Activated CD8-positive, alpha-beta memory T cell treated with anti-CD3 and anti-CD28 coated beads, Interleukin-2, amount 50 U/mL, for 4 hours (primary cell): ENCODE results near the gene PLEKHB1.

Experiments
- DNase-seq: peaks from one replicate; pipeline ENCODE4 v3.0.0-alpha.2; 2020

PLEKHB1 gene, protein sequence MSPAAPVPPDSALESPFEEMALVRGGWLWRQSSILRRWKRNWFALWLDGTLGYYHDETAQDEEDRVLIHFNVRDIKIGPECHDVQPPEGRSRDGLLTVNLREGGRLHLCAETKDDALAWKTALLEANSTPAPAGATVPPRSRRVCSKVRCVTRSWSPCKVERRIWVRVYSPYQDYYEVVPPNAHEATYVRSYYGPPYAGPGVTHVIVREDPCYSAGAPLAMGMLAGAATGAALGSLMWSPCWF

DNA sequence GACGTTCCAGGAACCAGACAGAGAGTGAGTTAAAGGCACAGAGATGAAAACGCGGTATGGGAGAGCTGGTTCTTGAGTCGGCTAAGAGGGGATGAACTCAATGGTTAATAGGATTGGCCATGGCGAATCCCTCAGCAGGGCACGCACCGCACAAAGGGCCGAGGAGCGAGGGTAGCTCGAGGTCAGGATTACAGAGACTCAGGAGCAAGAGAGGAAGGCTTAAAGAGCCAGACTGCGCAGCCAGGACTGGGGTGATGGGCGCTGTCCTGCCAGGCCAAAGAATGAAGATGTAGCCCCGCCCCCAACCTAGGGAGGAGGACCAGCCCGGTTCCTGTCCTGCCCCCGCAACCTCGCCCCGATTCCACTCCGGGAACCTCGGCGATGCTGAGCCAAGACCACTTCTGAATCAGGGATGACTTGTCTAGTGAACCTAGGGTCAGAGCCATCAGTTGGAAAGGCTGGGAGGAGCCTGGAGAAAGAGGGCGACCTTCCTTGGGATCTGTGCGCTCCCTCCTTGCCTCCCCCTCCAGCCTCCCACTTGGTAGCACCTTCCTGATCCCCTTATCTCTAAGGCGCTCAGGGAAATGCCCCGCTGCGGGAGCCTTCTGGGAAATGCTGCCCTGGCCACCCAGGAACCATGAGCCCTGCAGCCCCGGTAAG is at the start of gene PLEKHB1:
Gene PLEKHB1, plus strand, starts transcription at position 610 of the 660 bp plus-strand sequence. Its CDS starts 28 bp downstream, at position 638.
- peak; percentile 16 for DNase-seq

DNA sequence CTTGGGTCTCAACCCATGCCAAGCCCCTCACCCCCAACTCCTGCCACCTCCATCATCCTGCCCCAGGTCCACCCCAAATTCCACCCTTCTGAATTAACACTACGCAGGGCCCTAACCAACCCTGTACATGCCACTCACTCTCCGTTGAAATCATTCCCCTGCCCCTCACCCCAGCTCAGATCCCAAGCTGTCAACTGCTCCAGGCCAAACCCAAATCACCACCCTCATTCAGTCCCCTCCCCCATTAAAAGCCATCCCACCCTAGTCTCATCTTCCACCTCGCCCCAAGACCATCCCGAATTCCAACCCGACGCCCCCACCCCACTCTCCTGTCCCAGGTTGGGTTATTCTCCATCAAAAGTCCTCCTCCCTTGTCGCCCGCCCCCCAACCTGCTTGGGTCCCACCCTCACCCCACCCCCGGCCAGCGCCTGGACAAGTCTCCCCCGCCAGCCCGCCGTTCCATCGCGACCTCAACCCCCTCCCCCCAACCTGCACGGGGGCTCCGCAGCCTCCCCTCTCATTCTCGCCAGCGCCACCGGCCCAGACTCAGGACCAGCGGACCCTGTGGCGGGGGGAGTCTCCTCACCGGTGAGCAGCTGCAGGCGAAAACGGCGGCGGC is 48.9 kb upstream of the PLEKHB1 start:
- DNase-seq: no peak

DNA sequence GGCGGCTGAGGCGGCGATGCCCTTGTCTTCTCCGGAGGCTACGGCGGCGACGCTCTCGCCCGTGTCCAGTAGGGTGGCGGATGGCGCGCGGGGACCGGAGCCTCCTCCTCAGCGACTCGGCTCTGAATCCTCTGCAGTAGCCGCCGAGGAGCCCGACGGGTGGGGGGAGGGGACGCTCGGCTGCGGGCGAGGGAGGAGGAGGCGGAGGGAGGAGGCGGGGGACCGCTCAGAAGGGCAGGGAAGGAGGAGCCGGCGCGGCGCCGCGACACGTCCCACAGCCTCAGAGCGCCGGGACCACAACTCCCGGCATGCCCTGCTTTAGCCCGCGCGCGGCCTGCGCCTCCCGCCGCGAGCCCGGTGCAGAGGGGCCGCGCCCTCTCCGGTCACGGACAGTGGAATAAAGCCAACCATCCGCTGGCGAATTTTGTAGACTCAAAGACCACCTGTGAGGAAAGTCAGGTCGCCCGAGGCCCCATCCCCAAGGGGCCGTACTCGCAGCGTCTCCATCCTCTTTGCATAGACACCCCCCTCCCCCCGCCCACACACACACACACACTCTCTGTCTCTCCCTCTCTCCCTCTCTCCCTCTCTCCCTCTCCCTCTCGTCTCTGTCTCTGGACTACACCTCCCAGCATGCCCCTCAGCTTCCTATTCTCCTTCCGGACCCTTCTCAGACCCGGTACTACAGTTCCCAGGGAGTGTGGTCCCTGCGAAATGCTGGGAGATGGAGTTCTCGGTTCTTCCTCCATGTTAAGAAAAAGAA is 48.2 kb upstream of the PLEKHB1 start, which contains the start of gene FAM168A:
Gene FAM168A, minus strand, starts transcription at position 157 of the 763 bp plus-strand sequence. CDS start 129,638 bp downstream, outside the sequence.
- DNase-seq: peak; percentile 92

DNA sequence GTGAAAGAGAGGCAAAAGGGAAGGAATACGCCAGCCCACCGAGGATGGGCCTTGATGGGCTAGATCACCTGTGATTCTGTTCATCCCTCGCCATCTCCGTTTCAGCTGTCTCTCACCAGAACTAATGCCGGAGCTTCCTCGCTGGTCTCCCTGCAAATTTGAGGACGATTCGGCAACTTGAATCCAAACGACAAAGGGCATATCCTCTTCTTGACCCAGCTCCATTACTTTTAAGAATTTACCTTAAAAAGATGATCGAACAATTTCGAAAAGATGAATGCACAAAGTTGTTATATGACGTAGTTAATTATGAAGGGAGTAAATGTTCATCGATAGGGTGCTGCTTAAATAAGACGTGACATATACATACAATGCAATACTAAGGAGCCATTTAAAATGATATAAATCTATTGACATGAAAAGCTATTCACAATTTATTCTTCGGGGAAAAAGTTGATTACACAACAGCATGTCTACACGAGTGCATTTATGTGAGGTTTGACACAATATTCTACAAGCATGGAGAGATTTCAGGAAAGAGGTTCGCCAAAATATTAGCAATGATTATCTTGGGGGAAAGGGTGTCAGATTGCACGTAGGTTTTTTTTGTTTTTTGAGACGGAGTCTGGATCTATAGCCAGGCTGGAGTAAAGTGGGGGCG is 47.5 kb upstream of the PLEKHB1 start:
- no peak for DNase-seq

DNA sequence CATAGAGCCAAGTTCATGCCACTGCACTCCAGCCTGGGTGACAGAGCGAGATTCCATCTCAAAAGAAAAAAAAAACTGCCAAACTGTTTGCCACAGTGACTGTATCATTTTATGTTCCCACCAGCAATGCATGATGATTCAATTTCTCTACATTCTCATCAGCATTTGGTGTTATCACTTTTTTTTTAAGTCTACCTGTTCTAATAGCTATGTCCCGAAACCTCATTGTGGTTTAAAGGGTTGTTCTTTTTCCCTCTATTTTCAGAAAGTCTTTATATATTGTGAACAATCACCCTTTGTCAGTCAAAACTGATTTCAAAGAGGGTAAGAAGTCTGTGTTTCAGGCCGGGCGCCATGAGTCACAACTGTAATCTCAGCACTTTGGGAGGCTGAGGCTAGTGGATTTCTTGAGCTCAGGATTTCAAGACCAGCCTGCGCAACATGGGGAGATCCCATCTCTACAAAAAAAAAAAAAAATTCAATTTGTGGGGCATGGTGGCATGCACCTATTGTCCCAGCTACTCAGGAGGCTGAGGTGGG is 33.7 kb upstream of the PLEKHB1 start:
- no peak for DNase-seq

DNA sequence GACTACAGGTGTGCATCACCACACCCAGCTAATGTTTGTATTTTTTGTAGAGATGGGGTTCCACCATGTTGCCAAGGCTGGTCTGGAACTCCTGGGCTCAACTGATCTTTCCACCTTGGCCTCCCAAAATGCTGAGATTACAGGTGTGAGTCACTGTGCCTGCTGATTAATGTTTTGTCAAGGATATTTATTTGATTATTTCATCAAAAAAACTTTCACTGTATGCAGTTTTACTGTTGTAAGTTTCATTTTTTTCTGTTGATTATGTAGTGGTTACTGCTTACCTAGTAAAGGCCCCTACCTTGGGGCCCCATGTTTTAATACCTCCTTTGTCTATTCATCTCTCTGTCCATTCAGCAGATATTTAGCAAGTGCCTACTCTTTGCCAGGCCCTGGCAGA is 31.8 kb upstream of the PLEKHB1 start:
- no peak for DNase-seq

DNA sequence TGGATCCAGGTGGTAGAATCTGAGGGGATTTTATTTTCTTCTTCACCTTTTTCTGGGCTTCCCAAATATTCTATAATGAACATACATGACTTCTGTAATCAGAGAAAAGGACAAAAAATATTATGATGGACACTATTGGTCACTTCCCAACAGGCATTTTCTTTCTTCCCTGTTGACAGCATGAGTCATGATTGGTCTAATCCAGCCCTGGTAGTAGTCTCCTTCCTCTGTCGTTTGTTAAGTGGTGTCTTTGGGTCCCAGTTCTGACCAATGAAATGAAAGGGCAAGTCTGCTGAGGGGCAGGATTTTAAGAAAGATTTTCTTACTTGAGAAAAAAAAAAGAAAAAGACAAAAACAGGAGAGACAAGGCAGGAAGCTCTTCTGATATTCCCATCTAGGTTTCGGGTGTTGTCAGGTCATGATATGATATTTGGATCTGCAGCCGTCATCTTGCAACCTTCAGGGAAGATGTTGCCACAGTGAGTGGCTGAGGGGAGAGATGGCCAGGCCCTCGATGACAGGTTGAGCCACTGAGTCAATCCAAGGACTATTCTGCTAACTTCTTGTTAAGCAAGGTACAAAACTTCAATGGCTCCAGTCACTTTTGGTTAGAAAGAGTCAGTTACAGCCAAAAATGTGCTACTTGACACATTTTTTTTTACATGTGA is 23.3 kb upstream of the PLEKHB1 start:
- no peak for DNase-seq

DNA sequence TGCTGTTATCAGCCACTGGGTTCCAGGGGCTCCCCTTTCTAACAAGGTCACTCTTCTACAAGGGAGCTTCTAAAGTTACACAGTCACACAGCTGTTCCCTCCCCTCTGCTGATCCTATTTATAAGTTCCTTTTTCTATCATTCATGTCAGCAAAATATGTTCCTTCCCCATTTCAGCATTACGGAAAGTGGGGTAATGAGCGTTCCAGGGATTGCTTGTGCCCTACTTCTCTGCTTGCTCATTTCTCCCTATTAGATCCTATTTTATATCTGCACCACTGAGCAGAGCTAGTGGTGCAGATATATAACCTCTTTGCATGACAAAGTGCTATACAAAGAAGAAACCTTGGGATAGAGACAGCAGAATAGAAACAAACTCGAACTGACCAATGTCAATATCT is 22.7 kb upstream of the PLEKHB1 start:
- DNase-seq: no peak

DNA sequence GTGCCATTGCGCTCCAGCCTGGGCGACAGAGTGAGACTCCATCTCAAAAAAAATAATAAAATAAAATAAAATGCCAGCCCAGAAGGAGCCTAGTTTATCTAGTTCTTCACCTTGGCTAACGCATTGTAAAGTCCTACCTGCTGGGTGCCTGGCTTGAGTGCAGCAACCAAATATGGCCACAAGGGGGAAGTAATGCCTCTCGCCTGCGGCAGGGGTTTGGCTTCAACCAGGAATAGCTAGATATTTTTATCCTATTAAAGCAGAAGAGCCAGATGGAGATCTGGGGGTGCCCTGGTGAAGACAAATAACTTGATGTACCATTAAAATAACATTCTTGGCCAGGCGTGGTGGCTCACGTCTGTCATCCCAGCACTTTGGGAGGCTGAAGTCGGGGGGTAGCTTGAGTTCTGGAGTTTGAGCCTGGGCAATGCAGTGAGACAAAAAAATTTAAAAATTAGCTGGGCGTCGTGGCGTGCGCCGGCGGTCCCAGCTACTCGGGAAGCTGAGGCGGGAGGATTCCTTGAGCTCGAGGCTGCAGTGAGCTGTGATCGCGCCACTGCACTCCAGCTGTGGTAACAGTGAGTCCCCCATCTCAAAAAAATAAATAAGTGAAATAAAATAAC is 20.6 kb upstream of the PLEKHB1 start:
- peak; percentile 69 for DNase-seq

DNA sequence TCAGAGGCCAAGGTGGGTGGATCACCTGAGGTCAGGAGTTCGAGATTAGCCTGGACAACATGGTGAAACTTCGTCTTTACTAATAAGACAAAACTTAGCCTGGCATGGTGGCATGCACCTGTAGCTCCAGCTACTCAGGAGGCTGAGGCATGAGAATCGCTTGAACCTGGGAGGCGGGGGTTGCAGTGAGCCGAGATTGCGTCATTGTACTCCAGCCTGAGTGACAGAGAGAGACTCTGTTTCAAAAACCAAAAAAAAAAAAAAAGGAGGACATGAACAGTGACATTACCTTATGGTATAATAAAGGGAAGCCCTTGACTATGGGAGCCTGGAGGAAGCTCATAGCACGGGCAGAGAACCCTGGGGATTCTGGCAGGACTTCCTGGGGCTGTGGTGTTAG is 16.5 kb upstream of the PLEKHB1 start:
- DNase-seq: no peak

DNA sequence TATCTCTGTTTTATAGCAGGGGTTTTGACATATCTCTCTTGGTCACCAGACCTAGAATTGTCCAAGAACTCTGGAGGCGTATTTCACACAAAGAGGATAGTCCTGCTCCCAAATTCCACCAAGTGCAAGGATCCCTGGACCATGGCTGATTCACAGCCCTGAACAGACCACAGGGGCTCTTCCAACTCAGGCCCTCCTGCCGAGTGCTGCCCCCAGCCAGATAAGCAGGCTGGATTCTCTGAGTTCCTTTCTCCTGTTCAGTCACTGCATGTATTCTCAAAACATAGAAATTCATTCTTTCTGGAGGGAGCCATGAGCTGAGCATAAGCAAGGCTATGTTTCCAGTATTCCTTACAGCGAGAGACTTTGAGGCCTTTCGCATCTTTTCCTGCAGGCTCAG is 13.4 kb upstream of the PLEKHB1 start:
- no peak for DNase-seq

DNA sequence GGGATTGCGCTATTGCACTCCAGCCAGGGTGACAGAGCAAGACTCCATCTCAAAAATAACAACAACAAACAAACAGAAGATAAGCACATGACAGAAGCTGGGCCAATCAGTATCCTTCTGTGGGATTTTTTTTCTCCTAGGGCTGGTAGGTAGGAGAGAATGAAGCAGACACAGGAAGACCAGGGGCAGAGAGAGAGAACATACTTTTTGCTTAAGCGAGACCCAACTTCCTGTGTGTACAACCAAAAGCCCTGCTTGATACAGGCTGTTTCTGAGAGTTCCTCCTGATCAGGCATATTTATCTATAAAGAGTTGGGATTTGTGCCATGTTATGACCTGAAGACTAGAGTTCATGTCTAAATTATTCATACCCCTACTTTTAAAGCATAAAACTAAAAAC is 12.4 kb upstream of the PLEKHB1 start:
- no peak for DNase-seq

DNA sequence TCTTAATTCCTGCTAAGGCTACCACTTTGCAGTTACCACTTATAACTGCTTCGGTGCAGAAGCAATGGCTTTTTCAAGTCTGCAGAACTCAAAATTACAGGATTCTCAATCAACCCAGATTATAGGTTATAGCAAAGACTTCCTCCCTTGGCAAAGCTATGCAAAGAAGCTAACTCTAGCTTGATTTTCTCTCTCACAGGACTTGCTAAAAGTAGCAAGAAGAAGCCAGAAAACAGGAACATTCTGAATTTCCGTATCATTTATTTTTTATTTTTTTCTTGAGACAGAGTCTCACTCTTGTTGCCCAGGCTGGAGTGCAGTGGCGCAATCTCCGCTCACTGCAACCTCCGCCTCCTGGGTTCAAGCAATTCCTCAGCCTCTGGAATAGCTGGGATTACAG is 10.7 kb upstream of the PLEKHB1 start:
- no peak for DNase-seq

DNA sequence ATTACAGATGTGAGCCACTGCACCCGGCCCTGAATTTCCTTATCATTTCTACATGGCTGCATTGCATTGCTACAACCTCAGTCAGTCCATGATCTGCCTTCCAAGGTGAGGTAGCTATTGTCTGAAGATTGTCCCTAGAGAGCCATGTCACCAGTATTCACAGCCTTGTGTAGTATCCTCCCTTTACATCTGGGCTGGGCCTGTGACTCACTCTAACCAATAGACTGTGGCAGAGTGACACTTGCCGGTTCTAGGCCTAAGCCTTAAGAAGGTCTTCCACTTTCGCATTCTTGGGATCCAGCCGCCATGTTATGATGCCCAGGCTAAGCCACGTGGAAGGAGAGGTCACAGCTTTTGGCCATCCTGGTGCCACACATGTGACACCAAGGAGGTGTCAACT is 10.1 kb upstream of the PLEKHB1 start:
- DNase-seq: no peak

DNA sequence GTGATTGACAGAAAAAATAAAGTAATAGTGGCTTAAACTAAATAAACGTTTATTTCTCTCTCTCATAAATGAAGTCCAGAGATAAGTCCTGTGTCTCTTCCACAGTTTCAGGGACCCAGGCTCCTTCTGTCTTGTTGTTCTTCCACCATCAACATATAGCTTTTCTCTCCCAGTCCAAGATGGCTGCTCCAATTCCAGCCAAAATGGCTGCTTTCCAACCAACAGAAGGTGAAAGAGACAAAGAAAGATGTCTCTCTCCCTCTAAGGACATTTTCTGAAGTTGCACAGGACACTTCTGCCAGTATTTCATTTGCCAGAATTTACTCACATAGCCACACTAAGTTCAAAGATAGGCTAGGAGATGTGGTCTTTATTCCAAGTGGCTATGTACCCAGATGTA is 9.4 kb upstream of the PLEKHB1 start:
- DNase-seq: no peak

DNA sequence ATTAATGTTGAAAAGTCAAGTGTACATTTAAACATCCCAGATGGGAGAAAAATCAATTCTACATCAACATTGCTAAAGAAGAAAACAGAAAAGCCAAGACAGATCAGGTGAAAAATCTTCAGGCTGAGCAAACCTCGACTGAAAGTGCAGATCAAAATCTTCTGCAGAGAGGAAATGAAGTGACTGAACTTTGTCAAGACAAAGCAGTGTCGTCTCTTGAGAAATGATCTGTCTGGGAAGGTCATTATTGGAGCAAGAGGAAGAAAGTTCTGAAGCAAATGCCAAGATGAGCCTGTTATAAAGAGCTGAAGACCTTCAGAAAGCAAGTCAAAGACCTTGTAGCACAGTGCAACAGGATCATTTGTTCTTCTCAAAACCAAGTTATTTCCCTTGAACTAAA is 5.8 kb upstream of the PLEKHB1 start:
- DNase-seq: no peak

DNA sequence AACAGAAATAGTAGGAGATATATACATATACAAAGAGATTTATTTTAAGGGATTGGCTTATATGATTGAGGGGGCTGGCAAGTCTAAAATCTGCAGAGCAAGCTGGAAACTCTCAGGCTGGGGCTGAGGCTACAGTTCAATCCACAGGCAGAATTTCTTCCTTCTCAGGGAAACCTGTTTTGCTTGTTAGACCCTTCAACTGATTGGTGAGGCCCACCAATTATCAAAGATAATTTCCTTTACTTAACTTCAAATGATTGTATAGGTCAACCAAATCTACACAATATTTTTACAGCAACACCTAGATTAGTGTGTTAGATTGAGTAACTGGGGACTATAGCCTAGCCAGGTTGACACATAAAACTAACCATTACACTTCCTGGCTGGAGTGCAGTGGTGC is 4.7 kb upstream of the PLEKHB1 start:
- no peak for DNase-seq

DNA sequence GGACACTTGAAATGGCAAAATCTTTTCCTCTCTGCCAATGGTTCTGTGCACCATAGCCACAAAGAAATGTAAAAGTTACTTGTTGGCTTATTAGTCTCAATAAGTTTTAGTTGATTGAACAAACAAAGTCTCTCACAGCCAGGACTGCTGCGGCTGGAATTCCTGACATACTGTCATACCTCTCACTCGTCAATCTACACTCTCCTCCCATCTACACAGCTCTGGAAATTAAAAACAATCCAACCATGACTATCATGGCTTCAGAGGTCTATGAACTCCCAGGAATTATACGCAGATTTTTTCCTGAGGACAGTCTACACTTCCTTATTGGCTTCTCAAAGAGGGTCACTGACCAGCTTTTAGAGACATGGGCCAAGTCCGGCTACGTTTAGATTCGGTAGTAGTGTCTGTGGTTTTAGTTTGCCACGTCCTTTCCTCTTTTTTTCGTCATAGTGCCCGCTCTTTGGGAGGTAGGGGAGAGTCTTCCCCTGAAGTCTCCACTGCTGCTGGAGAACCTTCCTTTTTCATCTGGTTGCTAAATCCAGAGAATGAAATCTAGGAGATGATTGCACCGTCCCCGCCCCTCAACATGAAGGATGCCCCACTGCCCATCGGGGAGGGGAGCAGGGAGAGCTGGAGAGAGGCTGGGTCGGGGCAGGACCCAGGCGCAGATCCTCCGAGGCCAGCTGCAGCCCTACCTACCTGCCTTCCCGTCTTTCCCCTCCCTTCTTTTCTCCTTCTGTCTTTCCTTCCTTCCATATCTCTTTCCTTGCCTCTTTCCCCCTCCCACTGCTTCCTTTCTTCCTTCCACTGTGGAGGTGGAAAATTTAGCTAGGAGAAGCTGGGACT is 1.0 kb upstream of the PLEKHB1 start:
- DNase-seq: no peak

DNA sequence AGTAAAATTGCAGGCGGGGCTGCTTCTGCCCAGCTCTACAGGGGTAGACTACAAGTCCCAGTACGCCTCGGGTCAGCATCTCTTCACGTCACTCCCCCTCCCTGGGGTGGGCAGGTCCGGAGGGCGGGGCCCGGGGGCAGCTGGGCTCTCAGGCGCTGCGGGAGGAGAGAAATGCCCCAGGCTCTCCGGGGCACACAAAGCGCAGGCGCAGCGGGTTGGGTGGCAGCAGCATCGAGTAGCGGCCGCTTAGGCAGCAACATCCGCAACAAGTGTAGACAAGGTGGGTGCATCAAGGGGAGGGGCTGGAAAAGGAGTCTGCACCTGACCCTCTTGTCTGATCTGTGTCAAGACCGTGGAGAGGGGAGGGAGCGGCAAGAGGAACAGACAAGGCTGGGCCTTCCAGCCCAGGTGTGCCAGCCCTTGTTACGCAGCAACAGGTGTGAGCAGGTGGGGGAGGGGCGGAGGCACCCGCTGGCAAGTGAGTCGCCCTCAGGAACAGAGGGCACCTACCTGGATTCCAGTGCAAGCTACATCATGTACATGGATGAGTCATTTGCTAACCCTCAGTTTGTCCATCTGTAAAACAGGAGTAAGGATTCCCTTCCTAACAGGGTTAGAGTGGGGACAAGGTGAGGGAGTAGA is 1.2 kb downstream of the PLEKHB1 start:
- DNase-seq: peak; percentile 93

DNA sequence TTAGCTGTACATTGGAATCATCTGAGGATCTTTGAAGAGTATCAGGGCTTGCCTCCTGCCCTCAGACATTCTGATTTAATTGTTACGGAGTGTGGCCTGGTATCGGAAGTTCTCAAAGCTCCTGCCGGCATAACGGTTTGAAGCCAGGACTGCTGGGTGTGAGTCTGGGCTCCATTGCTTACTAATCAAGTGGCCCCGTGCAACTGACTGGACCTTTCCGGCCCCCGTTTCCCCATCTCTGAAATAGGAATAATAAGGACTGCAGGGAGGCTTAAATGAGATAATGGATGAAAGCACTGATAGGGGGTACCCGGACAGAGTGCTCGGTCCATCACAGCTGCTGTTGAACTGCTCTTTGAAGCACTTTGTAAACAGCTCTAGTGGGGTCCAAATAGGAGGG is 1.7 kb downstream of the PLEKHB1 start:
- no peak for DNase-seq
